Effector memory CD4-positive, alpha-beta T cell (primary cell): Measurements from ENCODE around the gene PIF1.
"Not testable (repeated sequence)": the region's sequence is repeated elsewhere in the genome, so short reads cannot be mapped to it uniquely, and the experiment has no call there.

Source experiments
- DNase-seq, 3 donors: peaks; one replicate each; pipeline ENCODE4 v3.0.0-alpha.2; 2020
- H3K27ac ChIP-seq: 2 replicates; pipeline ENCODE4 v1.7.0; 2013; ENCODE audit warnings: mild to moderate bottlenecking, low read length, moderate library complexity; ENCODE audit not compliant: insufficient read depth, poor library complexity, severe bottlenecking
- H3K27me3 ChIP-seq: replicated peaks from 2 replicates; pipeline ENCODE4 v1.7.0; 2013; ENCODE audit warnings: mild to moderate bottlenecking, low read length; ENCODE audit not compliant: insufficient read depth, control insufficient read depth, poor library complexity, severe bottlenecking
- H3K36me3 ChIP-seq: 2 replicates; pipeline ENCODE4 v1.7.0; 2013; ENCODE audit warnings: mild to moderate bottlenecking, low read length, moderate library complexity; ENCODE audit not compliant: control insufficient read depth, insufficient read depth
- H3K4me1 ChIP-seq: 2 replicates; pipeline ENCODE4 v1.7.0; 2013; ENCODE audit warnings: low read length, mild to moderate bottlenecking; ENCODE audit not compliant: control insufficient read depth, insufficient read depth, poor library complexity, severe bottlenecking
- H3K4me3 ChIP-seq: 2 replicates; pipeline ENCODE4 v1.7.0; 2013; ENCODE audit warnings: low read length, low read depth, mild to moderate bottlenecking; ENCODE audit not compliant: insufficient read depth, poor library complexity, severe bottlenecking
- H3K9me3 ChIP-seq: 2 replicates; pipeline ENCODE4 v1.7.0; 2013; ENCODE audit warnings: mild to moderate bottlenecking, low read length, moderate library complexity; ENCODE audit not compliant: control insufficient read depth

Gene PIF1

GRCh38 chr15:64800476-64800875, 25.0 kb downstream of the PIF1 start:
- Histone ChIP-seq H3K4me1 (no peaks in the 10 kb centered on the region), H3K4me3 (no peak overlapping the region), H3K27me3 (no peaks in the 10 kb centered on the region), H3K36me3 (no peaks in the 10 kb centered on the region), H3K27ac (no peak overlapping the region), H3K9me3 (no peaks in the 10 kb centered on the region)
- no peak for DNase-seq

DNA sequence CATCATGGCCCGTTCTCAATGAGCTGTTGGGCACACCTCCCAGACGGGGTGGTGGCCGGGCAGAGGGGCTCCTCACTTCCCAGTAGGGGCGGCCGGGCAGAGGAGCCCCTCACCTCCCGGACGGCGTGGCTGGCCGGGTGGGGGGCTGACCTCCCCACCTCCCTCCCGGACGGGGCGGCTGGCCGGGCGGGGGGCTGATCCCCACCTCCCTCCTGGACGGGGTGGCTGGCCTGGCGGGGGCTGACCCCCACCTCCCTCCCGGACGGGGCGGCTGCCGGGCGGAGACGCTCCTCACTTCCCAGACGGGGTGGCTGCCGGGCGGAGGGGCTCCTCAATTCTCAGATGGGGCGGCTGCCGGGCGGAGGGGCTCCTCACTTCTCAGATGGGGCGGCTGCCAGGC, 26.5 kb downstream of the PIF1 start:
- H3K4me3 ChIP-seq, H3K27me3 ChIP-seq, H3K9me3 ChIP-seq, H3K27ac ChIP-seq, H3K36me3 ChIP-seq, DNase-seq, H3K4me1 ChIP-seq: not testable (repeated sequence)

GRCh38 chr15:64795921-64796320, 29.5 kb downstream of the PIF1 start:
- not testable (repeated sequence) for H3K4me3 ChIP-seq, H3K4me1 ChIP-seq, H3K36me3 ChIP-seq, H3K27me3 ChIP-seq, DNase-seq, H3K9me3 ChIP-seq, H3K27ac ChIP-seq

DNA sequence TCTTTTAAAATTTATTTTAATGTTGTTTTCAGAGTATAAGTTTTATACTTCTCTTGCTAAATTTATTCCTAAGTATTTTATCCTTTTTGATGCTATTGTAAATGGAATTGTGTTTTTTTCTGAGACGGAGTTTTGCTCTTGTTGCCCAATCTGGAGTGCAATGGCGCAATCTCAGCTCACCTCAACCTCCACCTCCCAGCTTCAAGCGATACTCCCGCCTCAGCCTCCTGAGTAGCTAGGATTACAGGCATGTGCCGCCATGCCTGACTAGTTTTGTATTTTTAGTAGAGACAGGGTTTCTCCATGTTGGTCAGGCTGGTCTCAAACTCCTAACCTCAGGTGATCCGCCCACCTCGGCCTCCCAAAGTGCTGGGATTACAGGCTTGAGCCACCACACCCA, 30.1 kb downstream of the PIF1 start:
- not testable (repeated sequence) for H3K36me3 ChIP-seq, DNase-seq, H3K4me1 ChIP-seq, H3K27me3 ChIP-seq, H3K27ac ChIP-seq, H3K9me3 ChIP-seq, H3K4me3 ChIP-seq

- no peaks in the 10 kb centered on the region for H3K4me1 ChIP-seq
- no peak for DNase-seq
- no peaks in the 10 kb centered on the region for H3K36me3 ChIP-seq
- no peaks in the 10 kb centered on the region for H3K27me3 ChIP-seq
- H3K27ac ChIP-seq: no peak overlapping the region
- no peaks in the 10 kb centered on the region for H3K9me3 ChIP-seq
- H3K4me3 ChIP-seq: no peak overlapping the region
Observed at GRCh38 chr15:64792282-64792681, 33.2 kb downstream of the PIF1 start.

- Histone ChIP-seq H3K27ac (no peak overlapping the region), H3K4me3 (no peak overlapping the region), H3K4me1 (no peaks in the 10 kb centered on the region), H3K36me3 (no peaks in the 10 kb centered on the region), H3K27me3 (no peaks in the 10 kb centered on the region), H3K9me3 (no peaks in the 10 kb centered on the region)
- no peak for DNase-seq
Observed at GRCh38 chr15:64791401-64791800, 34.0 kb downstream of the PIF1 start.

DNA sequence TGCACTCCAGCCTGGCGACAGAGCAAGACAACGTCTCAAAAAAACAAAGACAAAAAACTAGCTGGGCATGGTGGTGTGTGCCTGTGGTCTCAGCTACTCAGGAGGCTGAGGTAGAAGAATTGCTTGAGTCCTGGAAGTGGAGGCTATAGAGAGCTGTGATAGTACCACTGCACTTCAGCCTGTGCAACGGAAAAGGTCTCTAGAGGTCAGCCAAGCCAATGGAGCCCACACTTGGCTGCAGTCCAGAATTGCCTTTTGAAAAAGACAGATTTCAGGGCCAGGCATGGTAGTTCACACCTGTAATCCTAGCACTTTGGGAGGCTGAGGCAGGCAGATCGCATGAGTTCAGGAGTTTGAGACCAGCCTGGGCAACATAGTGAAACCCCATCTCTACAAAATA, 41.7 kb downstream of the PIF1 start:
- H3K27ac ChIP-seq: no peak overlapping the region
- no peaks in the 10 kb centered on the region for H3K27me3 ChIP-seq
- no peaks in the 10 kb centered on the region for H3K36me3 ChIP-seq
- H3K9me3 ChIP-seq: no peaks in the 10 kb centered on the region
- no peak for DNase-seq
- H3K4me3 ChIP-seq: no peak overlapping the region
- no peaks in the 10 kb centered on the region for H3K4me1 ChIP-seq

GRCh38 chr15:64782751-64783150, 42.7 kb downstream of the PIF1 start:
- H3K4me1 ChIP-seq: no peaks in the 10 kb centered on the region
- no peaks in the 10 kb centered on the region for H3K9me3 ChIP-seq
- H3K27me3 ChIP-seq: no peaks in the 10 kb centered on the region
- no peak for DNase-seq
- no peak overlapping the region for H3K27ac ChIP-seq
- no peaks in the 10 kb centered on the region for H3K36me3 ChIP-seq
- H3K4me3 ChIP-seq: no peak overlapping the region

GRCh38 chr15:64781299-64781698, 44.1 kb downstream of the PIF1 start:
- no peak for DNase-seq
- no peaks in the 10 kb centered on the region for H3K27me3 ChIP-seq
- H3K36me3 ChIP-seq: no peaks in the 10 kb centered on the region
- no peaks in the 10 kb centered on the region for H3K9me3 ChIP-seq
- H3K4me3 ChIP-seq: no peak overlapping the region
- H3K27ac ChIP-seq: no peak overlapping the region
- no peaks in the 10 kb centered on the region for H3K4me1 ChIP-seq

GRCh38 chr15:64780600-64781156, 44.8 kb downstream of the PIF1 start:
- Histone ChIP-seq H3K4me3 (no peak overlapping the region), H3K9me3 (no peaks in the 10 kb centered on the region), H3K27me3 (no peaks in the 10 kb centered on the region), H3K4me1 (peaks cover 3% of the 10 kb centered on the region), H3K27ac (no peak overlapping the region), H3K36me3 (no peaks in the 10 kb centered on the region)
- no peak for DNase-seq

GRCh38 chr15:64779630-64780029, 45.8 kb downstream of the PIF1 start:
- no peaks in the 10 kb centered on the region for H3K36me3 ChIP-seq
- no peaks in the 10 kb centered on the region for H3K9me3 ChIP-seq
- peaks cover 1% of the 10 kb centered on the region for H3K27me3 ChIP-seq
- no peak for DNase-seq
- H3K27ac ChIP-seq: no peak overlapping the region
- H3K4me1 ChIP-seq: peaks cover 3% of the 10 kb centered on the region
- H3K4me3 ChIP-seq: no peak overlapping the region
